Ovary (tissue), 9 donors: ENCODE measurements around the gene CEP72. TPM values are rescaled to one million over a fixed set of nuclear protein-coding genes. Genes with fewer than 3 reads are reported as not detected.

Source experiments
- DNase-seq, 5 donors: peaks; one replicate each; pipeline ENCODE4 v3.0.0-alpha.2; 2019 to 2020
- H3K27ac ChIP-seq, 2 donors: fragments of 200-600 bp; one replicate each; pipeline versions ENCODE4 v1.5.1 to v1.8.0; 2019 to 2022
- H3K27me3 ChIP-seq: fragments of 200-600 bp; one replicate; pipeline ENCODE4 v1.8.0; 2022
- H3K36me3 ChIP-seq: fragments of 200-600 bp; sonication (generic); one replicate; pipeline ENCODE4 v1.5.1; 2019
- H3K4me1 ChIP-seq: one replicate; pipeline ENCODE4 v1.8.1; 2013; ENCODE audit warnings: mild to moderate bottlenecking, moderate library complexity; ENCODE audit not compliant: insufficient read depth
- H3K4me3 ChIP-seq: fragments of 200-600 bp; sonication (generic); one replicate; pipeline ENCODE4 v1.5.1; 2017
- H3K9me3 ChIP-seq, 2 donors: fragments of 200-600 bp in 1 of 2; sonication (generic) in 1 of 2; one replicate each; pipeline versions ENCODE4 v1.5.1 to v1.8.1; 2013 to 2019; ENCODE audit warnings: mild to moderate bottlenecking in 1 of 2, moderate library complexity in 1 of 2
- EP300 ChIP-seq: sonication (generic); formaldehyde crosslinking; IDR thresholded peaks from one replicate; pipeline ENCODE4 v1.6.1; 2017; ENCODE audit warnings: antibody characterized with exemption
- POLR2A ChIP-seq: fragments of 450-650 bp; IDR thresholded peaks from one replicate; pipeline ENCODE4 v1.6.1; 2017; ENCODE audit warnings: antibody characterized with exemption, mild to moderate bottlenecking, moderate library complexity
- WGBS, 3 donors: extraction: QIAGEN DNeasy Blood & Tissue Kit in 1 of 3; methylation state at CpG; one replicate each; pipeline versions ENCODE4 v1.1.5 to v1.1.7; 2013 to 2017; 5-methylcytosine and 5-hydroxymethylcytosine counted together
- intact Hi-C, 4 donors: fragments of 100-400 bp; cut with DNase I; formaldehyde crosslinking; loops; one replicate each; pipeline versions ENCODE4 v1.11.0 to v1.15.1; 2022 to 2023
- polyA plus RNA-seq, 2 donors: library from polyadenylated mRNA; stranded (reverse); fragments of 200-250 nt in 1 of 2; fragments of 350-450 nt in 1 of 2; fragmentation: Illumina TruSeq in 1 of 2; extraction: RNeasy Lipid Tissue Mini Kit (QIAGEN cat#74804) in 1 of 2; gene quantifications; one replicate each; pipeline ENCODE4 v1.2.3, GENCODE V29; 2013 to 2014
- total RNA-seq, 7 donors: library from RNA; depleted of rRNA in 2 of 7; stranded (reverse); fragments of >200 nt in 2 of 7; fragmentation: NEBNext Ultra II Directional in 3 of 7; extraction: Animal tissue kit (Norgen Biotek cat#: 25700) in 3 of 7; gene quantifications; one replicate each; pipeline versions ENCODE4 v1.1.0 to v1.2.4, GENCODE V29; 2016 to 2023
- TF ChIP-seq, protein P1 (sequence below), 3 donors: fragments of 450-650 bp in 2 of 3; fragments of 200-600 bp in 1 of 3; IDR thresholded peaks; one replicate each; pipeline versions ENCODE4 v1.5.1 to v1.8.0; 2016 to 2022; ENCODE audit warnings: antibody characterized with exemption in 3 of 3, mild to moderate bottlenecking in 1 of 3
- donor health status: DM: no; HTN: no; CAD: no; lungs with moderate emphysema.
- donor health status: DM: no; HTN: no; CAD: no.
- donor health status: Bipolar disorder and iron deficiency.
- donor health status: DM: yes; HTN: yes; CAD: no.
- donor health status: DM: no; HTN: no; CAD: no.
- donor health status: DM: yes; HTN: yes; CAD: no.

CEP72 gene
- total and polyA plus RNA-seq, 9 donors: 1.6 to 11.2 (median 7.7) TPM

DNA sequence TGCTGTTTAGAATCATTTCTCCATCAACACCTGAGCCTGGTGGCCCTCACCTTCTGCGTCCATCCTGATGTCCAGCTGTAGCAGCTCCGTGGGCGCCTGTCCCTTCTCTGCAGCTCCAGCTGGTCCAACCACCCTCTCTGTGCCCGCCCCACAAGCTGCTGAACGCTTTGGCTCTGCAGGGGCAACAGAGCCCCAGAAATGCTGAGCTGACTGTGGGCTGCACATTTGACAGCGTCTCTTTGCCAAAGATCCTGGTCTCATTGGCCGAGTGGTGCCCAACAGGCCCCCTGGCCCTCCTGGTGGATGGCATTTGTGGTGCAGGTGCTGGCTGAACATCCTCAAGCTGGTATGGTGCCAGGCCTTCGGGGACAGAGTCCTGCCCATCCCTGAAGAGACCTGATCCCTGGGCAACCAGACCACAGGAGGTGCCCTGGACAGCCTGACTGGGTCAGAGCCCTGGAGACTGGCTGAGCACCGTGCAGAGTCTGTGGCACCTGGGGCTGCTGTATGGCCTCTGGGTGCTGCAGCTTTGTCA lies 25.3 kb upstream of the CEP72 start:
- no peak overlapping the region for H3K27ac ChIP-seq

DNA sequence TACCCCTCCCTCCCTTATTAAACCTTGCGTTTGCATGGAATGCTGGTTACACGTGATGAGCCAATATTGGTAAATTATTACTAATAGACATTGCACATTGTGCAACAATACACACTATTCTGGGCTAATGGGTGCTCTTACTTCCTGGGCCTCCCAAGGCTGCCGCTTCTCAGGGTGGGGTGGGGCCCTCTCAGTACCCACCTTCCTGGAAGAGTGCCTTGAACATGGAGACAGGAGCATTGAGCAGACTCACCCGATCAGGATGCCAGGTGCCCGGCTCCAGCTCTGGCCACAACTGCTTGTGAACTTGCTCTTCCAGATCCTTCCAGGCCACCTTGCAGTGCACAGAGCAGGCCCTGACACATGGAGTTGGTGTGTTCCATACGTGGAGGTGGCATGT lies 24.7 kb upstream of the CEP72 start:
- H3K4me3 ChIP-seq: no peak overlapping the region
- H3K27me3 ChIP-seq: no peaks in the 10 kb centered on the region
- H3K36me3 ChIP-seq: no peaks in the 10 kb centered on the region
- no peak overlapping the region for H3K27ac ChIP-seq
- no peak for DNase-seq
- H3K4me1 ChIP-seq: no peaks in the 10 kb centered on the region
- no peaks in the 10 kb centered on the region for H3K9me3 ChIP-seq
- no peak for TF ChIP-seq POLR2A
- intact Hi-C loops: no loop called here
- WGBS, 3 donors: 78 to 85% (median 85%) methylated on average over 6 of the region's 6 CpGs

More for the DNA sequence above, 25.3 kb upstream of the CEP72 start:
- Histone ChIP-seq H3K36me3 (no peaks in the 10 kb centered on the region), H3K4me1 (no peaks in the 10 kb centered on the region), H3K4me3 (no peak overlapping the region), H3K27me3 (no peaks in the 10 kb centered on the region), H3K9me3 (no peaks in the 10 kb centered on the region)
- WGBS, 3 donors: 67 to 74% (median 72%) methylated on average over 9 of the region's 9 CpGs
- no peak for TF ChIP-seq POLR2A
- TF ChIP-seq EP300: no peak
- TF ChIP-seq, protein P1, sequence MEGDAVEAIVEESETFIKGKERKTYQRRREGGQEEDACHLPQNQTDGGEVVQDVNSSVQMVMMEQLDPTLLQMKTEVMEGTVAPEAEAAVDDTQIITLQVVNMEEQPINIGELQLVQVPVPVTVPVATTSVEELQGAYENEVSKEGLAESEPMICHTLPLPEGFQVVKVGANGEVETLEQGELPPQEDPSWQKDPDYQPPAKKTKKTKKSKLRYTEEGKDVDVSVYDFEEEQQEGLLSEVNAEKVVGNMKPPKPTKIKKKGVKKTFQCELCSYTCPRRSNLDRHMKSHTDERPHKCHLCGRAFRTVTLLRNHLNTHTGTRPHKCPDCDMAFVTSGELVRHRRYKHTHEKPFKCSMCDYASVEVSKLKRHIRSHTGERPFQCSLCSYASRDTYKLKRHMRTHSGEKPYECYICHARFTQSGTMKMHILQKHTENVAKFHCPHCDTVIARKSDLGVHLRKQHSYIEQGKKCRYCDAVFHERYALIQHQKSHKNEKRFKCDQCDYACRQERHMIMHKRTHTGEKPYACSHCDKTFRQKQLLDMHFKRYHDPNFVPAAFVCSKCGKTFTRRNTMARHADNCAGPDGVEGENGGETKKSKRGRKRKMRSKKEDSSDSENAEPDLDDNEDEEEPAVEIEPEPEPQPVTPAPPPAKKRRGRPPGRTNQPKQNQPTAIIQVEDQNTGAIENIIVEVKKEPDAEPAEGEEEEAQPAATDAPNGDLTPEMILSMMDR (IDR thresholded peaks at IDR 0.05): no peak
- DNase-seq: no peak
- intact Hi-C loops: no loop called here

DNA sequence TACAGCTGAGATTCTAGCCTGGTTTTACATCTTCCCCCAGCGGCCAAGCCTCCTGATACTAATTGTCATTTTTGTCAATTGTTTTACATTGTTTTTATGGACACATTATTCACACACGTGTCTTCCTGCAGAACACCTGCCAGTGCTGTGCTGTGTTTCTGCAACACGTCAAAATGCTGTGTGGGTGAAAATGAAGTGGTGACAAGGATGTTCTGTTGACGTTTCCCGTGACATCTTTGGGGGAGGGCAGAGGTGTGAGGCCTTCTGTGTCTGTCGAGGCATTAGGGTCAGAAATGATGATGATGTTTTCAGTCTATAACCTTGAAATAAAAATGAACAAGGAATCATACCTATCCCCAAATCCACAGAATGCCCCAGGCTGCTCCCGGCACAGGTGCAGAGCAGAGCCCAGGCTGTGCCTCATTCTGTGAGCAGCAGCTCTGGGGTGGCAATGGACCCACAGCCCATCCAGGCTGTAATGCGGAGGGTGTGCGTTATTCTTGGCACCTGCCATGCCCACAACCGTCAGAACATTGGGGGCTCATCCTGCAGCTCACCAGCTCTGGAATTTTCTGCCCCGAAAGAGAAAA lies 23.6 kb upstream of the CEP72 start:
- H3K36me3 ChIP-seq: no peaks in the 10 kb centered on the region
- intact Hi-C loops: no loop called here
- no peaks in the 10 kb centered on the region for H3K9me3 ChIP-seq
- H3K27ac ChIP-seq: no peak overlapping the region
- TF ChIP-seq EP300 (no peak), POLR2A (no peak)
- TF ChIP-seq, protein P1 (IDR thresholded peaks at IDR 0.05): no peak
- no peaks in the 10 kb centered on the region for H3K4me1 ChIP-seq
- no peak for DNase-seq
- WGBS, 3 donors: 58 to 62% (median 60%) methylated on average over 11 of the region's 11 CpGs
- no peaks in the 10 kb centered on the region for H3K27me3 ChIP-seq
- no peak overlapping the region for H3K4me3 ChIP-seq

DNA sequence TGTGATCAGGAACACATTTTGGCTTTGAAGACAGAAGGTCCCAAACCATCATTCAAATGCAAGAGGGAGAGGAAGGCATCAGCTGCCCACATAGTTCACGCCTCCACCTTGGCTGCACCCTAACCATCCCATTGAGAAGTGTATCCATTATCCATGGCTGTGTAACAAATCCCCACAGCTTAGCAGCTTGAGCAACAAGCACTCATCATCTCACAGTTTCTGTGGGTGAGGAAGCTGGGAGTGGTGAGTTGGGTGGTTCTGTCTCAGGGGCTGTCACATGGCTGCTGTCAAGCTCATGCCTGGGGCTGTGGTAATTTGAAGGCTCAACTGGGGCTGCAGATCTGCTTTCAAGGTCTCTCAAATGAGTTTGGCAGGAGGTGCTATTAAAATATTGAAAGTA lies 23.0 kb upstream of the CEP72 start:
- intact Hi-C loops: no loop called here
- no peak for DNase-seq
- no peaks in the 10 kb centered on the region for H3K9me3 ChIP-seq

DNA sequence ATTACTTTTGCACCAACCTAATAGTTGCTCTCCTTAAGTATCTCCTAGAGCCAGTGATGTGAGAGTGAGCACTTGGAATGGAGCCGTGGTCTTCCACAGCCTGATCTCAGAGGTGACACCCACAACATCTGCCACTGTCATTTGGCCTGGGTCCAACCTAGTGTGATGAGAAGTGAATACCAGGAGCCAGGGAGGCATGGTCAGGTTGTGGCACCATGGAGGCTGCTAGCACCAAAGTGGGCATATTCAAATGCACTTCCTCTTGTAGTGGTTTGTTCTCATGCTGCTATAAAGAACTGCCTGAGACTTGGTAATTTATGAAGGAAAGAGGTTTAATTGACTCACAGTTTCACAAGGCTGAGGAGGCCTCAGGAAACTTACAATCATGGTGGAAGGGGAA lies 22.6 kb upstream of the CEP72 start:
- H3K36me3 ChIP-seq: no peaks in the 10 kb centered on the region
- H3K27ac ChIP-seq: no peak overlapping the region
- H3K4me3 ChIP-seq: no peak overlapping the region
- no peak for TF ChIP-seq POLR2A
- TF ChIP-seq, protein P1 (IDR thresholded peaks at IDR 0.05): no peak
- no peak for TF ChIP-seq EP300
- H3K4me1 ChIP-seq: no peaks in the 10 kb centered on the region
- no peak for DNase-seq
- H3K27me3 ChIP-seq: no peaks in the 10 kb centered on the region
- WGBS, 3 donors: 73 to 81% (median 80%) methylated on average over 1 of the region's 1 CpG
- no peaks in the 10 kb centered on the region for H3K9me3 ChIP-seq
- intact Hi-C loops: no loop called here

More for the DNA sequence above, 23.0 kb upstream of the CEP72 start:
- no peaks in the 10 kb centered on the region for H3K4me1 ChIP-seq
- no peaks in the 10 kb centered on the region for H3K27me3 ChIP-seq
- TF ChIP-seq POLR2A: no peak
- no peak for TF ChIP-seq EP300
- no peaks in the 10 kb centered on the region for H3K36me3 ChIP-seq
- H3K27ac ChIP-seq: no peak overlapping the region
- 86 to 96% (median 89%) methylated on average over 1 of the region's 1 CpG for WGBS, 3 donors
- H3K4me3 ChIP-seq: no peak overlapping the region
